GM12878 (cell line): ENCODE data around the gene EGFR. TPM values are rescaled to one million over a fixed set of nuclear protein-coding genes. Genes with fewer than 3 reads are reported as not detected.

ENCODE experiments used
- ATAC-seq: fragments of 200-7000 bp; cut with Tn5 transposase; 3 replicates; pipeline ENCODE4 v1.9.1; 2020; ENCODE audit warnings: mild to moderate bottlenecking, moderate library complexity
- BruUV-seq: library from RNA; stranded (reverse); fragments of 400-500 nt; replicated peaks from 2 replicates; lab custom pipeline; 2021; lab: Mats Ljungman, UMichigan
- CTCF ChIA-PET: fragments of 300-600 bp; sonication (Branson Sonifier 250); formaldehyde crosslinking; extraction: SDS; loops from one replicate; lab custom pipeline; 2021; ENCODE audit warnings: inconsistent platforms; lab: Yijun Ruan, JAX
- POLR2A ChIA-PET: fragments of 350-600 bp; formaldehyde crosslinking; extraction: SDS; loops from one replicate; lab custom pipeline; 2021; ENCODE audit warnings: inconsistent platforms; lab: Charles Lee
- RAD21 ChIA-PET: fragments of 300-600 bp; sonication (Branson Sonifier 250); formaldehyde crosslinking; loops from one replicate; lab custom pipeline; 2023; ENCODE audit warnings: antibody characterized with exemption; ENCODE audit not compliant: unreplicated experiment; lab: Charles Lee
- SMC1A ChIA-PET: fragments of 300-600 bp; sonication (Branson Sonifier 250); formaldehyde crosslinking; loops from one replicate; lab custom pipeline; 2023; ENCODE audit not compliant: unreplicated experiment, uncharacterized antibody; lab: Charles Lee
- DNase-seq: peaks from one replicate; pipeline ENCODE4 v3.0.0-alpha.2; 2011; ENCODE audit warnings: low read depth, low spot score
- FAIRE-seq: peaks from 3 replicates; lab custom pipeline; 2011; peaks lifted over from hg19 to GRCh38; lab: Jason Lieb, UNC
- H2AFZ ChIP-seq: 2 replicates; pipeline ENCODE4 v1.6.0; 2011; ENCODE audit warnings: low read depth, low read length, control low read depth; ENCODE audit not compliant: control insufficient read depth
- H3K27ac ChIP-seq: 2 replicates; pipeline ENCODE4 v1.5.1; 2011; ENCODE audit warnings: control low read depth; ENCODE audit not compliant: control insufficient read depth, insufficient read depth
- H3K27me3 ChIP-seq, 2 experiments: replicated peaks in 1 of 2; 2 replicates each; pipeline versions ENCODE4 v1.6.0 to v1.6.1; 2011; ENCODE audit warnings: low read length in 1 of 2; ENCODE audit not compliant: control insufficient read depth in 2 of 2, insufficient read depth in 2 of 2
- H3K36me3 ChIP-seq, 2 experiments: 2 replicates each; pipeline ENCODE4 v1.5.1; 2011; ENCODE audit warnings: low read length in 1 of 2; ENCODE audit not compliant: control insufficient read depth in 2 of 2, insufficient read depth in 2 of 2
- H3K4me1 ChIP-seq: 2 replicates; pipeline ENCODE4 v1.6.1; 2011; ENCODE audit warnings: mild to moderate bottlenecking, low read length, moderate library complexity, mixed read lengths; ENCODE audit not compliant: control insufficient read depth, insufficient read depth
- H3K4me2 ChIP-seq: 2 replicates; pipeline ENCODE4 v1.6.0; 2011; ENCODE audit warnings: control low read depth; ENCODE audit not compliant: control insufficient read depth, insufficient read depth
- H3K4me3 ChIP-seq: fragments of 200-600 bp; sonication (generic); 2 replicates; pipeline ENCODE4 v1.5.1; 2016
- H3K79me2 ChIP-seq: 2 replicates; pipeline ENCODE4 v1.6.0; 2011; ENCODE audit warnings: low read length; ENCODE audit not compliant: control insufficient read depth, insufficient read depth
- H3K9ac ChIP-seq: 2 replicates; pipeline ENCODE4 v1.8.0; 2011; ENCODE audit warnings: low read length, control low read depth, mixed read lengths; ENCODE audit not compliant: control insufficient read depth, insufficient read depth
- H3K9me3 ChIP-seq: replicated peaks from 3 replicates; pipeline ENCODE4 v1.5.1; 2011; ENCODE audit warnings: mild to moderate bottlenecking, low read length; ENCODE audit not compliant: control insufficient read depth, insufficient read depth
- H4K20me1 ChIP-seq: 2 replicates; pipeline ENCODE4 v1.6.0; 2011; ENCODE audit not compliant: control insufficient read depth, insufficient read depth
- NR2C1 ChIP-seq: fragments of 450-650 bp; IDR thresholded peaks from 2 replicates; pipeline ENCODE4 v1.6.1; 2017; ENCODE audit warnings: antibody characterized with exemption, mild to moderate bottlenecking, moderate library complexity
- NR2C2 ChIP-seq: IDR thresholded peaks from 2 replicates; pipeline ENCODE4 v1.6.1; 2011; ENCODE audit warnings: borderline replicate concordance, low read depth; ENCODE audit not compliant: control insufficient read depth, insufficient read length
- PAX5 ChIP-seq: IDR thresholded peaks from 2 replicates; pipeline ENCODE4 v1.6.1; 2011; ENCODE audit warnings: low read depth, low read length, borderline replicate concordance
- TBL1XR1 ChIP-seq: IDR thresholded peaks from 2 replicates; pipeline ENCODE4 v1.6.1; 2012; ENCODE audit warnings: low read depth, low read length, improper control_type of control experiment
- ZSCAN29 ChIP-seq: fragments of 450-650 bp; IDR thresholded peaks from 2 replicates; pipeline ENCODE4 v1.6.1; 2017; ENCODE audit warnings: mild to moderate bottlenecking, moderate library complexity
- WGBS: methylation state at CpG from one replicate; pipeline ENCODE4 v1.1.6; 2016; ENCODE audit warnings: low lambda C conversion rate; ENCODE audit not compliant: insufficient replicate concordance, insufficient coverage; ENCODE audit errors: missing lambda C conversion rate; 5-methylcytosine and 5-hydroxymethylcytosine counted together
- in situ Hi-C: fragments of 300-500 bp; cut with MboI; formaldehyde crosslinking; loops from 9 replicates; pipeline ENCODE4 v1.14.3; 2018; ENCODE audit warnings: mixed read lengths
- intact Hi-C: fragments of 100-400 bp; cut with micrococcal nuclease; formaldehyde crosslinking; loops from one replicate; pipeline ENCODE4 v1.14.2; 2022; ENCODE audit not compliant: unreplicated experiment
- polyA plus RNA-seq, 11 experiments: library from polyadenylated mRNA; depleted of rRNA in 4 of 11; unstranded in 6 of 11; stranded (reverse) in 5 of 11; fragments of >200 nt; fragmentation: Nextera tagmentation in 4 of 11; fragmentation: Illumina TruSeq in 1 of 11; extraction: Ambion mirVana in 4 of 11; extraction: Trizol in 1 of 11; gene quantifications; 1 replicate in 1 of 11; 2 replicates in 10 of 11; pipeline versions ENCODE4 v1.2.1 to v1.2.3, GENCODE V29; 2011 to 2016; ENCODE audit warnings: inconsistent platforms in 2 of 11, missing spikeins in 2 of 11, low read depth in 1 of 11
- total RNA-seq, 4 experiments: library from RNA; depleted of rRNA in 3 of 4; stranded (reverse); fragments of >200 nt in 3 of 4; fragmentation: Illumina TruSeq in 1 of 4; extraction: Trizol in 1 of 4; gene quantifications; 2 replicates each; pipeline versions ENCODE4 v1.2.1 to v1.2.3, GENCODE V29; 2013 to 2021
- TF ChIP-seq, protein P1 (sequence below): fragments of 150-350 bp; IDR thresholded peaks from 2 replicates; pipeline ENCODE4 v1.6.1; 2016; ENCODE audit warnings: low read depth, low read length

Gene EGFR
- total and polyA plus RNA-seq, 10 of the 15 experiments (the other 5 are each of a cell fraction or from before 2014, with no cell fraction given): 0.01 to 0.31 TPM; not detected in 8

DNA sequence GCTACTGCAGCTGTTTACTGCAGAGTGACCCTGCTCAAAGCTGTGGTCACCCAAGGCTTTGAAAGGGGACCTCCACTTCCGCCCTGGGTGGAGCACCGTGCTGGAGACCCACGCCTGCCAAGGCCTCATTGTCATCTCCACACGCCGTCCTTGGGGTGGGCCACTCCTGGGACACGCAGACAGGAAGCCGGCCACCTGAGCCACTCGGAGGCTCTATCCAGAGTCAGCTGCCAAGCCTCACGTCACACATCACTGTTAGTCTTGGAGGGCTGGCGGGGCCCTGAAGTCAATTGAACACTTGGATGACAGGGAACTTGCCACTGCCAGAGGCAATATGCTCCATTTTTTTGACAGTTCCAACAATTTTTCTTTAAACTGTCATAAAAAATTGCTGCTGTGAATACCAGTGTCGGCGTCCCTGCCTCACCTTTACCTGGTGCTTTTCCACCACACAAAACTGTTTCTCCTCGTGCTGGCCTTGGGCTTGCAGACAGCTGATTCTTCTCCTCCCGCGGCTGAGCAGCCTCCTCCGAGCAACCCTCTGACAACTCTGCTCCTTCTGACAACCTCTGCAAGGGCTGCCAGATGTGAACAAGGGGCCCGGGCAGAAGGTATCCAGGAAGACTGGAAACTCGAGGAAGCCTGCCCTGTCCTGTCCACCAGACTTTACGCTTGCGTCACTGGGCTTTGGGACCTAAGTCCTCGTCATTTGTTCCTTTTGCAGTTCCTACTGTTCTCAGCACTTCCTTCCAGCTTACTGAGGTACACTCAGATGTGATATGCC is 81.9 kb downstream of the EGFR start:
- H4K20me1 ChIP-seq: no peaks in the 10 kb centered on the region
- no peak overlapping the region for H3K4me3 ChIP-seq
- no peak for FAIRE-seq

More for the DNA sequence above, 81.9 kb downstream of the EGFR start:
- Histone ChIP-seq H3K79me2 (no peaks in the 10 kb centered on the region), H3K4me1 (no peaks in the 10 kb centered on the region), H3K9ac (no peak overlapping the region), H3K27me3 (peaks cover 0 to 1% of the 10 kb centered on the region in 2 experiments; a peak in 1 of 4 replicates), H3K9me3 (no peaks in the 10 kb centered on the region), H3K4me2 (no peak overlapping the region), H3K36me3 (no peaks in the 10 kb centered on the region), H2AFZ (no peak overlapping the region), H3K27ac (no peak overlapping the region)
- intact Hi-C loops: no loop called here
- CTCF ChIA-PET: no interaction called here
- POLR2A ChIA-PET: no interaction called here
- TF ChIP-seq PAX5 (no peak), NR2C1 (no peak), TBL1XR1 (no peak), ZSCAN29 (no peak), NR2C2 (no peak)
- TF ChIP-seq, protein P1, sequence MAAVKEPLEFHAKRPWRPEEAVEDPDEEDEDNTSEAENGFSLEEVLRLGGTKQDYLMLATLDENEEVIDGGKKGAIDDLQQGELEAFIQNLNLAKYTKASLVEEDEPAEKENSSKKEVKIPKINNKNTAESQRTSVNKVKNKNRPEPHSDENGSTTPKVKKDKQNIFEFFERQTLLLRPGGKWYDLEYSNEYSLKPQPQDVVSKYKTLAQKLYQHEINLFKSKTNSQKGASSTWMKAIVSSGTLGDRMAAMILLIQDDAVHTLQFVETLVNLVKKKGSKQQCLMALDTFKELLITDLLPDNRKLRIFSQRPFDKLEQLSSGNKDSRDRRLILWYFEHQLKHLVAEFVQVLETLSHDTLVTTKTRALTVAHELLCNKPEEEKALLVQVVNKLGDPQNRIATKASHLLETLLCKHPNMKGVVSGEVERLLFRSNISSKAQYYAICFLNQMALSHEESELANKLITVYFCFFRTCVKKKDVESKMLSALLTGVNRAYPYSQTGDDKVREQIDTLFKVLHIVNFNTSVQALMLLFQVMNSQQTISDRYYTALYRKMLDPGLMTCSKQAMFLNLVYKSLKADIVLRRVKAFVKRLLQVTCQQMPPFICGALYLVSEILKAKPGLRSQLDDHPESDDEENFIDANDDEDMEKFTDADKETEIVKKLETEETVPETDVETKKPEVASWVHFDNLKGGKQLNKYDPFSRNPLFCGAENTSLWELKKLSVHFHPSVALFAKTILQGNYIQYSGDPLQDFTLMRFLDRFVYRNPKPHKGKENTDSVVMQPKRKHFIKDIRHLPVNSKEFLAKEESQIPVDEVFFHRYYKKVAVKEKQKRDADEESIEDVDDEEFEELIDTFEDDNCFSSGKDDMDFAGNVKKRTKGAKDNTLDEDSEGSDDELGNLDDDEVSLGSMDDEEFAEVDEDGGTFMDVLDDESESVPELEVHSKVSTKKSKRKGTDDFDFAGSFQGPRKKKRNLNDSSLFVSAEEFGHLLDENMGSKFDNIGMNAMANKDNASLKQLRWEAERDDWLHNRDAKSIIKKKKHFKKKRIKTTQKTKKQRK: no peak
- DNase-seq (no peak), ATAC-seq (peak; percentile 35)
- RAD21 ChIA-PET: no interaction called here
- WGBS: 45% methylated on average over 21 of the region's 21 CpGs
- in situ Hi-C loops: no loop called here
- SMC1A ChIA-PET: no interaction called here
- BruUV-seq: no TSS peak
